ELF-1 (cell line): ENCODE data around the gene ESR2.
A peak's percentile ranks its signal among the peaks of the same experiment; 100 is the strongest.

ENCODE experiments used
- DNase-seq: peaks from one replicate; pipeline ENCODE4 v3.0.0-alpha.2; 2016; ENCODE audit warnings: low read depth, low spot score

The ESR2 gene

DNA sequence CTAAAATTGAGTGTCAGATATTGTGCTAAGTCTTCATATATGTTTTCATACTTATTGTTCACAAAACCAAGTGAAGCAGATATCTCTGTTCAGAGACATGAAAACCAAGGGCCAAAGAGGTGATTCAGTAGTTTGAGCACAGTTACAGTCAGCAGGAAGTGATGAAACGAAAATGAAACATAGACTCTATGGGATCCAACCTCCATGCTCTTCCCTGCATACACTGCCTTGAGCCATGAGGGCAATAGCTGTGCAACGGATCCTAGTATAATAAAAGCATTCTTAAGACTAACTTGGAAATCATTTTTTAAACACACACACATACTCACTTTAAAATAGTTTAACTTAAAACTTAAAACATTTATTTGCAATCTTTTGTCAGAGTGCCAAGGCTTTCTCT, 27.9 kb downstream of the ESR2 start:
- no peak for DNase-seq

DNA sequence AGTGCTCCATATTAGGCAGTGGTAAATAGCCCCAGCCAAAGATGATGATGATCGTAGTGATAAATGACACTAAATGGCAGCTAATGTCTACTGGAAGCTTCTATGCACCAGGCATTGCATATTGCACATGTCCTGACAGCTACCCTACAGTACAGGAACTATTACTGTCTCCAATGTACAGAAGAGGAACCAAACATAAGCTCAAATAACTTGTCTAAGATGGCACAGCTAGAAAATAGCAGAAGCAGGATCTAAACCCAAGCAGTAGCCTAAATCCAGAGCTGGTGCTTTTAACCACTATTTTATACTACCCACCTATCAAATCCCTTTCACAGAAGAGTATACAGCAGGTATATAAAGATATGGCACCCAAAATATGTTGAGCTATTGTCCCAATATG, 28.9 kb downstream of the ESR2 start:
- no peak for DNase-seq

DNA sequence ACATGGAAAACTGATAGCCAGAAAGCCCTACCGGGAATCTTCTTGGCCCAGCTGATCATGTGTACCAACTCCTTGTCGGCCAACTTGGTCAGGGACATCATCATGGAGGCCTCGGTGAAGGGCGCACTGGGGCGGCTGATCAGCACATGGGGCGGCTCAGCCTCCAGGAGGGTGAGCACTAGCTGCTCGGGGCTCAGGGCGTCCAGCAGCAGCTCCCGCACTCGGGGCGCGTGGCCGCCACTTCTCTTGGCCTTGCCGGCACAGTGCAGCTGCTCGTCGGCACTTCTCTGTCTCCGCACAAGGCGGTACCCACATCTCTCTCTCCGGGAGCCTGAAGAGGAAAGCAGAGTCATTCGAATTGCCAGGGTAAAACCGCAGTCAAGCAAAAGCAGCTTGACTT, 33.8 kb downstream of the ESR2 start:
- no peak for DNase-seq

DNA sequence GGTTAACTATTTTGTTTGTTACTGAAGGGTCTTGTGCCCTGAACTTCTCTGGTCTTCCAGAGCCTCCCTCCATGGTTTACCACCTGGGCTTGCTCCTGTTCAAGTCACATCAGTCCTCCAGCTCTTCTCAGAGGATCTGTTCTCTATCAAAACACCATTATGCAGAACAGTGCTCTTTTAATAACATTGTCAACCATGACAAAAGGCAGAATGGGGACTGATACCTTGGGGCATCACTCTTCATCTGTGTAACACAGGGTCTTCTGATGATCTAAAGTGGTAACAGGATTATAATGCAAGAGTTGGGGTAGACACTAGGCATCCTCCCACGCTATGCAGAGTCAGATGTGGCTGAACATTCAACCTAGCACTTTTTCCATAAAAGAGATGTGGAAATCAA, 38.4 kb downstream of the ESR2 start:
- no peak for DNase-seq

DNA sequence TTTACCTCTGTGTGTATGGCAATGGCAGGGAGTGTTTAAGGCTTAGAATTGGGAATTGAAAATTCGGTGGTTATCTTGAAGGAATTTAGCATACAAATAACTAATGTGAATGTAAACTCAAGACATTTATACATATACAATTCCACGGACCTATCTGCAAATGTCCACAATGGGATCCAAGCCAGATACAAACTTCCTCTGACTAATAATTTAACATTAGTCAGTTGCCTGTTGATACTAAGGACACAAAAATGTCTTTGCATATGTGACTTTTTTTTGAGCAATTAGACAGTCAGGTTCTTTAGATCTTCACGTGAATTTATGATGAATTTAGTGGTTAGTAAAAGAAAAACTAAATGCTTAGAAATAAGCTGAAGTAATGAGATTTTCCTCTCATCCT, 40.5 kb downstream of the ESR2 start:
- no peak for DNase-seq

DNA sequence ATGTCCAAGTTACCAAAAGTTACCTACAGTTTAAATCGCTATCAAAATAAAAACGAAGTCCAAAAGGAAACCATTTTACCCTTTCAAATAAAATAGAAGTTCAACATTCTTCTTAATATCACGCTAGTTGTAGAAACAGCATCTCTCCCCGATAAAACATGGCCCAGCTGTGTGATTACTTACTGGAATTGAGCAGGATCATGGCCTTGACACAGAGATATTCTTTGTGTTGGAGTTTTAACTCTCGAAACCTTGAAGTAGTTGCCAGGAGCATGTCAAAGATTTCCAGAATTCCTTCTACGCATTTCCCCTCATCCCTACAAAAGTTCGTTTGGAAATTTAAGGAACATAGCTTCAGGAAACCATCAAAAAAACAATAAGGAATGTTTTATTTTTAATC, 44.8 kb downstream of the ESR2 start:
- DNase-seq: no peak

DNA sequence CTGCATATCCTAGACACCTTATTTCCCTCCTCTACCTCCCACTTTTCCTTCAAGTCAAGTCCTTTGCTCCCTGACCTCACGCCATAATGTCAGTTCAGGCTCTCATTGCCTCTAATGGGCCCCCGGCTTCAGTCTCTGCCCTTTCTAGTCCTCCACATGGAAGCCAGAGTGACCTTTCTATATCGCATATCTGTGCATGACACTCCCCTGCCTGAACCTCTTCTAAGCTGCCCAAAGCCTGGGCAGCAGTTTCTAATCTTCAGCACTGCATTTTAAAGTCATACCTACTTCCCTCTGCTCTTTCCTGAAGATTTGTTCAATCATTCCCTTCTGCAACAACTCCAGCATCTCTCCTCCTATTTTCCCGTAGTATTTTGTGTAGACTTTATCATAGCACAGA, 45.5 kb downstream of the ESR2 start:
- DNase-seq: no peak

DNA sequence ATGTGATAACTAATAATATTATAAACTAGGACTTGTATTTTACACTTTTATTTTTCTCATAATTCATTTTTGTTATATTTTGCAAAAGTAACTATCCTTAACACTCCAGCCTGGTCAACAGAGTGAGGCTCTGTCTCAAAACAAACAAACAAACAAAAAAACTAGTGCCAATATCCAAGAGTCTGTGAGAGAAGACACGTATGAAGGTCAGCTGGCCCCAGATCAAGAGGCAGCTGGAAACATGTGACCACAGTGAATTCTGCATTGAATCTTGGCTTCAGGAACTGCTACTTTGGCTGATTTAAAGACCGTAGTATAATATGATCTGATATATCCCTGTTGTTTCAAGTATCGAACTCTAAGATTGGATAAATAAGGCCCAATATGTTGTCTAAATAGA, 47.0 kb downstream of the ESR2 start:
- no peak for DNase-seq

DNA sequence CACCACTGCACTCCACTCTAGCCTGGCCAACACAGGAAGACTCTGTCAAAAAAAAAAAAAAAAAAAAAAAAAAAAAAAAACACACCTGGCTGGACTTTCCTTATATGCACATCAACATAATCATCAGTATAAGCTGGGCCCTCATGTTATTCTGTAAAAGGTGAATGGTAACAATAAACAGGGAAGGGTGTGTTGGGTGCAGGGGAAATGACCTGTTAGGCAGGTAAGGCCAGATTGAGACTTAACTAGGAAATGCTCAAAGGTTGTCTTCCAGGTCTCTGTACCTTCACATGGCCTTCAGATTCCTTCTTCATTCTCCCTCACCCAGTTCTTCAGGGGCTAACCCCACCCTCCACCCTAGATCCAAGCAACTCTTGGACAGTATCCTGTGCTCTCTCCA, 47.5 kb downstream of the ESR2 start:
- no peak for DNase-seq

DNA sequence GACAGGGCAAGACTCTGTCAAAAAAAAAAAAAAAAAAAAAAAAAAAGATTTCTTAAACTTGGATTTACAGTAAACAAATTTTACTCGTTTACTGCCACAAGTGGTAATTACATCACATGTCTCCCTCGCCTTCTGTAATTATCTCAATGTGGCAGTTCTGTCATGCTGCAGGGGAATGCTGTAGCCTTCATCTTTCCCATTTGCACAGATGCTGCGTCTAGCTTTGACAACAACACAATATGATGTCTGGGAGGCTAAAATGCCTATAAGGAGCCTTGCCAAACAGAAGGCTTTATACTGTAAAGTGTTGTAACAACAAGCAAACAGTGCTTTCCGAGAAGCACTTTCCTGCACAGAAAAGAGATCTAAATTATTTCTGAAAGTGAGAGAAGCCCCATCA, 48.7 kb downstream of the ESR2 start:
- no peak for DNase-seq

DNA sequence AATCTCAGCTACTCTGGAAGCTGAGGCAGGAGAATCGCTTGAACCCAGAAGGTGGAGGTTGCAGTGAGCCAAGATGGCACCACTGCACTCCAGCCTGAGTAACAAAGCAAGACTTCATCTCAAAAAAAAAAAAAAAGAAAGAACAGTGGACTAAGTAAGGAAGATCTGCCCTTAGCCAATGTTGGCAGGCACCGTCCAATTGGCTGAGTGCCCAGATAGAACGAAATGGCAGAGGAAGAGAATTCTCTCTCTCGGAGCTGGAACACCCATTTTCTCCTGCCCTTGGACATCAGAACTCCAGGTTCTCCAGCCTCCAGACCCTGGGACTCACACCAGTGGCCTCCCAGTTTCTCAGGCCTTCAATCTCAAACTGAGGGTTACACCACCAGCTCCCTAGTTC, 49.9 kb downstream of the ESR2 start:
- DNase-seq: no peak

DNA sequence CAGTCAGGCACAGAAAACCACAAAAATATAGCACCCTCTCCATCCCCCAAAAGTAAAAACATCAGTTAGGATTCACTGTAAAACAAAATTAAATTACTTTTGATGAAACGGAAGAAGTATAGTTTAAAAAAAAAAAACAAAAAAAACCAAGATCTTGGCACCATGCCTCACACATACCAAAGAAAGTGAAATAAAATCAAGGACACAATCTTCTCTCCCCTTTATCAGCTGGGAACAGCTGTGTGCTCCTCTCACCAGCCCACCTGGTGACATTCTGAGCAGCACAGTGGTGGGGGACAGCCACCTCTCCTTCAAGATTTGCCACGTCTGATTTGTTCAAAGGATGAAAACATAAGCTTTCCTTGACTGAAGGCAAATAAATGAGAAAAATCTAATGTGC, 55.5 kb downstream of the ESR2 start:
- DNase-seq: no peak

DNA sequence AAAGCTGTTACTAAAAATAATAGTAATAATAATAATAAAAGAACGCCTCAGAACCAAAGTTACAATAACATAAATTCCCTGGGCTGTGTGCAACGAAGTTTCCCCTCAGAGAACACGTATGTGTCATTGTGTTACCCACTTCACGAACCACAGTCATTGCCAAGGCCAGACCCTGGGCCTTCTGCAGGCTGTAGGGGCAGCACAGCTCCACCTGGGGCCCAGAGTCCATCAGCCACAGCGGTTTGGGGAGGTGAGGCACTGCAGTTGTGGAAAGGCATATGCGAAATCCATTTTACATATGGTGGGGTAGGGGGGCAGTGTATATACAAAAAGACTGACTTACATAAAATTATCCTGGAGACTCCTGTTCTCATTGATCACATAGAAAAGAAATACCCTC, 56.1 kb downstream of the ESR2 start:
- DNase-seq: no peak

DNA sequence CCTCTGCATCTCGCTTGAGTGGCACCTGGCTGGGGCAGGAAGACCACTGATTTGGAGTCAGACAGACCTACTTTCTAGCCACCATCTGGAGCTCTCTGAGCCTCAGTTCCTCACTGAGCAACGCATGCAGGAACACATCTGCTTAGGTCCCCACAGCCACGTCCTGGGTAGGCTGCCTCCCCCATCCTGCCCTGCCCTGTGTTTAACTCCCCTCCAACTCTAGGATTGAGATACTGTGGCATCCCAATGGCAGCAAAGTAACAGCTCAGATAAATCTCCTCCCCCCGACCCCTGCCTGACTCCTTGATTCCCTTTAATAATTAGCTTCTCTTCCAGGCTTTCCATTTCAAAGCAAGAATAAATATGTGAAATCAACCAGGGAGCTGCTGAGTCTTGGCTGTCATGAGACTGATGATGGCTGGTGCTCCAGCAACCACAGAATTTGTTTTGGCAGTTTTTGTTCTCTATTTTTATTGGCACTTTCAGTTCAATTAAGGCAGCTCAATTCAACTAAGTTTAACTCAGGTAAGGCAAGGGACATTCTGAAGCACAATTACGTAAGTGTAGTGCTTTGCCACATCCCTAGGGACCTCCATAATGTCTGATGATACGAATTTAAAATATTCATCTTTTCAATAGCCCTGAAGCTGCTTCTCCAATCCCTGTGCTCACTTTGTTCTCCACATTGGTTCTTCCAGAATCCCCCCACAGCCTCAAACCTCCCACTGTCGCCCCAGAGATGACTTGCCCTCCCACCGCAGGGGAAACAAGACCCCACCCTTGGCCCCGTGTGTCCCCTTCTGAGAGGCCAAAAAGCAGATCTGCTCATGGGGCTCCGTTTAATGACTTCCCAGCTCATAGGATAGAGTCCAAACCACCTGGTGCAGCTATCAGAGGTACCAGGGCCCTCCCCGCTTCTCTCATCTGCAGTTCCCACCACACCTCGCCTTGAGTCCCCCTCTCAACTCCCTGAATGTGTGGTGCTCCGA, 58.2 kb downstream of the ESR2 start:
- DNase-seq: no peak

DNA sequence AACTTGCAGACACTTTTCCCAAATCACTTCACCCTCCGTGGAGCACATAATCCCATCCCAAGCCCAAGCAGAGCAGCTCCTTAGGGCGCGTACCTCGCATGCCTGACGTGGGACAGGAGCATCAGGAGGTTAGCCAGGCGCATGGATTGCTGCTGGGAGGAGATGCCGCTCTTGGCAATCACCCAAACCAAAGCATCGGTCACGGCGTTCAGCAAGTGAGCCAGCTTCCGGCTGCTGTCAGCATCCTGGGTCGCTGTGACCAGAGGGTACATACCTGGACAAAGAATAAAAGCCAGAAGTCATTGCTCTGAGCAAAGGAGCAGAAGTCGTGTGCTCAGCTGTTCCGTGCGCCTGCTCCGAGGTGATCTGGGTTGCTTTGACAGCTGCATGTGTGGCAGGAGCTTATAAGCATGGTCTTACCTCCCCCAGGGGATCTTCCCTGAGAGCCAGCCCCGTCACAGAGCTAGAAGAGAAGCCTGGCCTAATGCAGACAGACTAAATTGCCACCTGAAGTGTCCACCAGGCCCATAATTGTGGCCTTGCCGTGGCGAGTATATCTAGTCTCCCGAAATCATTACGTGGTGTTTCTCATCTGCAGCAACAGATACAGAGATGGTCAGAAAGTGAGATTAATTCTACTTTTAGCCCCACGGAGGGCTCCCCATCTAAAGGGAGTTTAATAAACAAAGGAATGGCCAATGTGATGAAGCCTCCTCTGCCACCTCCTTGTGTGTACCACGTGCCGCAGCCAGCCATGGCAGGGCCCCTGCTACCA, 59.1 kb downstream of the ESR2 start:
- DNase-seq: peak; percentile 45

DNA sequence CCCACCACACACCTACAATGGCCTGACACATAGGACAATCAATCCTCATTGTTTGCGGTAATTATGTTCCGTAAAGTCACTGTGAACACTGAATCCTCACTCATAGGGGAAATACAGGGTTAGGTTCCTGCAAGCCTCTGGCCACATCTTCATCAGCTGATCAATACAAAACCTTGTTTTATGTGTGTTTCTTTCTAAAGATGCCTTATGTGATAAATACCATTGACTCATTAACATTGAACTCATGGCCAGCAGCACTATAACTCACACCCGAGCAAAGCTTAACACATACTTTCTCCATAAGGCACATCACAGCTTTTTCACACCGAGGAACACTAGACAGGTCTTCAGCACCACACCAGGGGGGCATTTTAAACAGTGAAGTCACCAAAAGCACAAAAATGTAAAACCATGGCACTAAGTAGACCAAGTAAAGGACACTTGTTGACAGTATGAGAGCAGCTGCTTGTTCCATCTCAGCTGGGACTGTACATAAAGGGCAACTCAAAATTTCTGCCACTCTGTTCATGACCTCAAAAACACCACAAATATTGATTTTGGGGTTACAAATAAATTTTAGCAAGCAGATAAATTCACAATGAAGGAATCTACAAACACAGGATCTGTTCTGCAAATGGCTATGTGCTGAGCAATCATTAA, 60.5 kb downstream of the ESR2 start:
- no peak for DNase-seq

DNA sequence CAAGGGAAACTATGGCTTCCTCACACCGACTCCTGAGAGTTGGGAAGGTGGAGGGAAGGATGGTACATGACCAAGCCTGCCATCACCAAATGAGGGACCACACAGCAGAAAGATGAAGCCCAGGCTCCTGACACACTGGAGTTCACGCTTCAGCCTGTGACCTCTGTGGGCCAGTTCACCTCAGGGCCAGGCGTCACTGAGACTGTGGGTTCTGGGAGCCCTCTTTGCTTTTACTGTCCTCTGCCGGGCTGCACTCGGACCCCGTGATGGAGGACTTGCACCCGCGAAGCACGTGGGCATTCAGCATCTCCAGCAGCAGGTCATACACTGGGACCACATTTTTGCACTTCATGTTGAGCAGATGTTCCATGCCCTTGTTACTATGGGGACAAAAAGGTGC, 61.2 kb downstream of the ESR2 start:
- DNase-seq: no peak

DNA sequence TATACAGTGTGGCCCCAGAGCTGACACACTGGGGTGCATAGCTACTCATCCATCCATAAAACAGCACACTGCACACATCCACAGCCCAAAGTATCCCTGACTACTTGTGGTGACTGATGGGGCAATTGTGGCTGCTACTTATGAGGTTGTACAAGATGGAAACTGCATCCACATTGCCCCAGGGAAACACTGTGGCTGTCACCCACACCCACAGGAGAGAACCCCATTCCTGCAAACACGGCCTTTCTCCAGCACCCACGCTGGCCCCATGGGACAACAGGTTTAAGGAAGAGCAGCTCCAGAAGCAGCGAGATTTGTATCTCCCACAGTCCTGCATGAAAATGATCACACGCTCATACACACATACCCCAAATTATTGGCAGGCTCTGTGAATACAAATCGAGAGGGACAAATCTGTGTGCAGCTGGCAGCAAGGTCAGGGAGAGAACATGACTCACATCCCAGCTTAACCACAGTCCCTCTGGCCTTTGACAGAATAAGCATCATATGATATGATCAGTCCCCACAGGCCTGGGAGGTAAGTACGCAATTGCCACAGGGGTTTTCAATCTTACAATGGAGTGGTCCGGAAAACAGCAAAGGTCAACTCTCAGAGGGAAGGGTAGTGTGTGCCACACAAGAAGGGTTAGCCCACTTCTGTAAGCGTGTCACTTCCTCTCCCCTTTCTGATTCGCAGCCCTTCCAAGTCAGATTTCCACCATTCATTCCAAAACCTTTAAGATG, 61.9 kb downstream of the ESR2 start:
- DNase-seq: no peak

DNA sequence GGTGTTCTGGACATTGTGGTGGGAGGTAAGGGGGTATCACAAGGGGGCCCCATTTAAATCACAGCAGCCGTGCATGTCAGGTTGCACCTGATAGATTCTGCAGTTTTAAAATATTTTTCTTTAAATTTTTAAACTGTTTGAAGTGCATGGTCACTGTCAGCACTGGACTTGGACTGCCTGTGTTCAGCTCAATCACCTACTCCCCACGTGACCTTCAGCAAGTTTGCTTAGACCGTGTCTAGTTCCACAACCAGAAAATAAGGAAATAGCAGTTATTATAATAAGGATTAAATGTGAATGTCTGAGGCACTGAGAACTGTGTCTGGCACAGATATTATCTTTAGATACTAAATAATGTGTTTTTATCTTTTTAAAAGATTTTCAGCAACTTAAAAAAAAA, 64.7 kb downstream of the ESR2 start:
- no peak for DNase-seq

DNA sequence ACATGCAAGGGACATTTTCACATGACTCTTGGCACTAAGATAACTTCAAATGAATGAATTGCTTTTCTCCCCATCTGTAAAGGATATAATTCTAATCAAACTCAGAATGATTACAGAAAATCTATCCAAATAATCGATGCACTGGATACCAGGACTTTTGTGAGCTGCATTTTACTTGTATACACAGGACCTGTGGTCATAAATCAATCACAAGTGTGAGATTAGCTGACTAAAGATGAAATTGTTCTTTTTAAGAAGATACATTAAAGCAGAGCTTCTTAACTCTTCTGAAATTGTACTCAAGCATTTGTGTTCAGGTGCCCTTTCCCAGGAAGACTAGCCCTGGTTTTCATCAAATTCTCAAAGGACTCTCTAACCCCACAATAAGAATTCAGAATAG, 66.3 kb downstream of the ESR2 start:
- DNase-seq: no peak

DNA sequence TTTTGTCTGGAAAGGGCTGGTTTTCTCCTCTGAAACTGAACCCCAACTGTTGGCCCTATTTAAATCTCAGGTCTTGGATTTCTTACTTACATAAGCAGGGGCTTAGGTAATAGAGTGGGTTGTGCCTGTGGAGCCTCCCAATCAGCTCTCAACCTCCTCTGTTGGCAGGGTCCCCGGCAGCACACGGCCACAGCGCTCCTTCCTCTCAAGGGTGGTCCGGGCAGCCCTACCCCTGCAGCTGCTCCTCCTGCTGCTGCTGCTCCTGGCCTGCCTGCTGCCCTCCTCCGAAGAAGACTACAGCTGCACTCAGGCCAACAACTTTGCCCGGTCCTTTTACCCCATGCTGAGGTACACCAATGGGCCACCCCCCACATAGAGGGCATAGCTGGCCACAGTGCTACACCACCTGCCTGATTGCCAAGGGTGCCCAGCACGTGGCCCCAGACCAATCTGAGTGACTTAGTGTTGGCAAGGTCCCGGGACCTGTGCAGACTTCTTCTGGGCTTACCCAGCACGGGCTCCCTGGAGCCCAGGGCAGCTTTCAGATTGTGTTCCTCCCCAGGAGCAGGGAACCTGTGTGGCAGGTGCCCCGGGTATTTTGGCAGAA, 68.9 kb downstream of the ESR2 start:
- no peak for DNase-seq
